OCI-M1 (cell line): Measurements from ENCODE around the gene RPAIN.

Experiments used
- DNase-seq: peaks from one replicate; lab custom pipeline; 2025; lab: John Stamatoyannopoulos, UW

RPAIN gene, protein sequence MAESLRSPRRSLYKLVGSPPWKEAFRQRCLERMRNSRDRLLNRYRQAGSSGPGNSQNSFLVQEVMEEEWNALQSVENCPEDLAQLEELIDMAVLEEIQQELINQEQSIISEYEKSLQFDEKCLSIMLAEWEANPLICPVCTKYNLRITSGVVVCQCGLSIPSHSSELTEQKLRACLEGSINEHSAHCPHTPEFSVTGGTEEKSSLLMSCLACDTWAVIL

DNA sequence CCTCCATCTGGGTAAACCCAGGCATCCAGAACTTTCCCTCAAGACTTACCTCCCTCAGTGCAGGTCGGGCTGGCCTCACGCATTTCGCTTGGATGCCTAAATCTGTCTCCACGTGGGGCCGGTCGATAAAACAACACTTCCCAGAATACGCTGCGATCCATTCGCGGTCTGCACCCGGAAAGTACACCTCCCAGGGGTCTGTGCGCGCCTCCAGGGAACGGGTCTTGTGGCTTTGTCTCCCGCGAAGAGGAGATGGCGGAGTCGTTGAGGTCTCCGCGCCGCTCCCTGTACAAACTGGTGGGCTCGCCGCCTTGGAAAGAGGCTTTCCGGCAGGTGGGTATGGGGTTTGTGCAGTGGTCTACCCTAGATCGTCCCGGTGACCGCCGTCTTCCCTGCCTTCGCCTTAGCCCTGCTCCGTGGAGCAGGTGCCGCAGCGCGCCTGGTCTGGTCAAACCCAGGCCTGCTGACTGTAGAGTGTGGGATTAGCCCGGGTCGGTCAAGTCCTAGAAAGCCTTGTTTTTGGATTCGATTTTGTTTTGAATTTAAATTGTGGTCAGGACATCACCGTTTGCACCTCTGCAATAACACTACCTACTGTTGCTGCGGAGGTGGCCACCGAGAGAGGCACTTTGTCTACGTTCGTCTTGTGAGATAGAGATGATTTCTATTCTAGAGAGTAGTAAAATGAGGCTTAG lies at the start of gene RPAIN:
Gene RPAIN (plus strand): TSS at position 224 of the 695 bp plus-strand sequence. CDS start 29 bp downstream, at position 253.
- peak; percentile 98 for DNase-seq

DNA sequence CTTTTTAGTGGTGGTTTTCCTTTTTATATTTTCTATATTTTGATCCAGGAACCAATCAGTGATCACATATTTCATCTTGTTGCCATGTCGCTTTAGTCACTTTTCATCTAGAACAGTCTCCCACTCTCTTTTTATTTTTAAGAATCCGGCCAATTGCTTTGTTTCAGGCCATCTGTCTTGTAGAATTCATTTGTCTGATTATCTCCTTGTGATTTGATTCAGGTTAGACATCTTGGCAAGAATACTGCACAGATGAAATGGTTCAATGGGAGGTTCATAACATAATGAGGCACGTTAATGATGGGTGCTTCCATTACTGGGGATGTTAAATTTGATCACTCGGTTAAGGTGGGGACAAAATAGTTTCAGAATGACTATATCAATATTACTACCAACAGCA lies 49.6 kb upstream of the RPAIN start:
- no peak for DNase-seq

- DNase-seq: no peak
These were observed 46.9 kb upstream of the RPAIN start for GRCh38 chr17:5373112-5373511.

GRCh38 chr17:5378566-5379207 lies 41.3 kb upstream of the RPAIN start:
- peak; percentile 33 for DNase-seq

- DNase-seq: no peak
These were observed 40.5 kb upstream of the RPAIN start for GRCh38 chr17:5379351-5380107.

DNA sequence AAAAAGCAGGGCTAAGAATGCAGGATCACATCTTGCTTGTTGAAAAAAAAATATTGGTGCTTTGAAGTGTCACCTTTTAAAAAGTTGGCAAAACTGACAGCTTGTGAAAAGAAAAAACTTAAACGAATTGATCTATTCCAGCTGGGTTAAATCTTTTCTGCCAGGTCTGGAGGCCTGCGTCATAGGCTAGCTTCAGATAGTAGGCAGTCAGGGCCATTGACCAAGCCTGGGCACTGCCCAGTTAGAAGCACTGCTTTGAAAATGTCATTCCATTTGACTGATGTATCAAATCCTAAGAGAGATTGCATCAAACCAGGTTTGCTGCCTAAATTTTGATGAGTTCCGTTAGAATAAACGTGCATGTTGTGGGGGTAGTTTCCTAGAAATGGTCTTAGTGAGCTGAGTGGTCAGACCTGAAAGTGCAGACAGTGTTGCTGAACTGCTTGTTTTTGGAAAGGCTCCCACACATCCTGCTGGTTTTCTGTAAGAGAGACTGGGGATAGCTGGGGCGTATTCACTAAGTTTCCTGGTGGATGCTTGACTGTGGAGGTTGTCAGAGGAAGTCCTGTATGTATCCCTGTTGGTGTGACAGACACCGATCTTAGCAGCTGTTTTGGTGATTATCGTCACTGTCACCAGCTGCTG lies 39.4 kb upstream of the RPAIN start:
- no peak for DNase-seq

GRCh38 chr17:5381542-5381941 lies 38.4 kb upstream of the RPAIN start:
- DNase-seq: no peak

- DNase-seq: no peak
These were observed 28.3 kb upstream of the RPAIN start for GRCh38 chr17:5391678-5392077.

DNA sequence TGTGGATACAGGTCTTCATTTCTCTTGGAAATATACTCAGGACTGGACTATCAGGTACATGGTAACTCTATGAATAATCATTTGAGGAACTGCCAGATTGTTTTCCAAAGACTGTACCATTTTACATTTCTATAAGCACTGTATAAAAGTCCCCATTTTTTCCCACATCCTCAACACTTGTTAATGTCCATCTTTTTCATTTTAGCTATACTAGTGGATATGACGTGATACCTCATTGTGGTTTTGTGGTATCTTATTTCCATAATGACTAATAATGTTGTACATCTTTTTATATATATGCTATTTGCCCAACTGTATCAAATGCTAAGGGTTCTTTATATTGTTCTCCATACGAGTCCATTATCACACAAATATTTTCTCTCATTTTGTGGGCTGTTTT lies 23.4 kb upstream of the RPAIN start:
- DNase-seq: no peak

DNA sequence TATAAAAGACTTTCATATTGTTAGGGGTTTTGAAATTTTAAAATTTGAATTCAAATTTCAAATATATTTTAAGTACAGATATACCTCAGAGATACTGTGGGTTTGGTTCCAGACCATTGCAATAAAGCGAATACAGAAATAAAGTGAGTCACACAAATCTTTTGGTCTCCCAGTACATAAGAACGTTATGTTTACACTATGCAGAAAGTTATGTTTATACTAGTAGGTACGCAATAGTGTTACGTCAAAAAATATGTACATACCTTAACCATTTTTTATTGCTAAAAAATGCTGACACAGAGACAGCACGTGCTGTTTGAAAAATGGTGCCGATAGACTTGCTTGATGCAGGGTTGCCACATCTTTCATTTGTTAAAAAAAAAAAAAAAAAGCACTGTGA lies 20.2 kb upstream of the RPAIN start:
- no peak for DNase-seq

DNA sequence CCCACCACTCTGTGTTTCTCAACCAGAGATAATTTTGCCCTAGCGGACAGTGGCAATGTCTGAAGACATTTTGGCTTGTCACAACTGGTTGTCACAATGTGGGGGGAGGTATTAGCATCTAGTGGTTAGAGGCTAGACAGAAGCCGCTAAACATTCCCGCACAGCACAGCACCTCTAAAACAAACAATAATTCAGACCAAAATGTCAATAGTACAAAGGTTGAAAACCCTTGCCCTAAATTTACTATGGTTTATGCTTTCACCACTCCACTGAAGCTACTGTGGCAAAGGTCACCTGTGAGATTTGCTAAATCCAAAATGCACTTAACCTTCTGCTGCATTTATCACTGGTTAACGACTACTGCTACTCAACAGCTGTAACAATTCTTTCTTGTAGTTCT lies 14.6 kb upstream of the RPAIN start:
- DNase-seq: no peak

DNA sequence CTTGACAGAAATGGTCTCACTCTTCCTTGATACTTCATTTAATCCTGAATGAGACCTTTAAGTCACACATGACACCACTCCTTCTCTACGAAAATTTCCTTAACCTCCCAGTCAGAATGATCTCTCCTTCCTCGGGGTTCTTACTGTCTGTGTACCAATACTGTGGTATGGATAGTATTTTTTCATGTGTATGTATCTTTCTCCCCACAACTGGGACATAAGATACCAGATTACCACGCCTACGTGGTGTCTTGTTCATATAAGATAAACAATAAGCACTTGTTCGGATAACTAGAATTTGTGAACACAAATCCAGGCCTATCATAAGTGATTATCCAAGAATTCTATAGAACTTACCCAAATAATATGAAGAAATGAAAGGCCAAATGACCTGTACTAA lies 11.8 kb upstream of the RPAIN start:
- DNase-seq: no peak

- DNase-seq: no peak
These were observed 9.2 kb upstream of the RPAIN start for GRCh38 chr17:5410594-5411272.

DNA sequence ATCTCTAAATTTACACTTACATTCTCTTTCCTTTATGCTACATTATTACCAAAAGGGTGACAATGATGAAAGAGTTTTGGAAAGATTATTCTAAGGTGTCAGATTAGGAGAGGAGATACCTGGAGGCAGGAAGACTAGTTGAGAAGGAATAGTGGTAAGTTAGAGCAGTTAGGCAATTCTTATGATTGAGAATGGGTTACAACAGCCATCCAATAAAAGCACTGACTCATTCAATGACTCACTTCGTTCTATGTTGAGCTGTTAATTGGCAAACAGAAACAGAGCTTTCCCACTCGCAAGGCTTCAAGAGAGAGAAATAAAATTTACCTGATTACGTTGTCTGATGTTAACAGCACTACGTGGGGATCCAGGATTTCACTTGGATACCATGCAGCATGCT lies 6.3 kb upstream of the RPAIN start:
- peak; percentile 43 for DNase-seq

DNA sequence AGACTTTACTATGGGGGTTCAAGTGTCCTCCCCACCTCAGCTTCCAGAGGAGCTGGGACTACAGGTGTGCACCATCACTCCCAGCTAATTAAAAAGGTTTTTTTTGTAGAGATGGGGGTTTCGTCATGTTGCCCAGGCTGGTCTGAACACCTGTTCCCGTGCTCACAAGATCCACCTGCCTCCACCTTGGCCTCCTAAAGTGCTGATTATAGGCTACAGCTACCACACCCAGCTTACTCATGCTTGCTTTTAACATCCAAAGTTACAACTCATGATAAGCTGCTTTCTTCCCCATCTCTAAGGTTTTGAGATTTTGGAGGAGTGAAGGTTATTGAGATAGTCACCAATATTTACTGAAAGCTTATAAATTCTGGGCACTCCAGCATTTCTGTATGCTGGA lies 3.1 kb upstream of the RPAIN start:
- DNase-seq: no peak

DNA sequence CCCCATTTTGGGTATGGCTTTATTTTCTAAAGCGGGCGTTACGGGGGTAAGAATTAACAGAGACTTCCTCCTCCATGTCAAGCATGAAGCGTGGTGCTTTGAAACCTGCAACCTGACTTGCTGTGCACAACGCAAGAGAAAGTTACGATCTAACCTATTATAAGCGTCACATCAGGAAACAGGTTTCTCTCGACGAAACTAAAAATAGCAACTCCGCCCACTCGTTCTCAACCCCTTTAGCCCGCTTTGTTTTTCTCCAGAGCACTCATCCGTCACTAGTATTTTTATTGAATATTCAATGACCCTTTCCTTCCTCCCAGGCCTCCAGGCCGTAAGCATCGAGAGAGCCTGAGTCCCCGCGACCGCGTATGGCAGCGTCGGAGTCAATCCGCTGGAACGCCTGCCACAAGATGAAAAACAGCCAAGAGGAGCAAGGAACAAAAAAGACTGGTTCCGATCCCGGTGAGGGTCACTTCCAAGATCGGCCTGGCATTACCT lies 1.1 kb upstream of the RPAIN start:
- peak; percentile 80 for DNase-seq

DNA sequence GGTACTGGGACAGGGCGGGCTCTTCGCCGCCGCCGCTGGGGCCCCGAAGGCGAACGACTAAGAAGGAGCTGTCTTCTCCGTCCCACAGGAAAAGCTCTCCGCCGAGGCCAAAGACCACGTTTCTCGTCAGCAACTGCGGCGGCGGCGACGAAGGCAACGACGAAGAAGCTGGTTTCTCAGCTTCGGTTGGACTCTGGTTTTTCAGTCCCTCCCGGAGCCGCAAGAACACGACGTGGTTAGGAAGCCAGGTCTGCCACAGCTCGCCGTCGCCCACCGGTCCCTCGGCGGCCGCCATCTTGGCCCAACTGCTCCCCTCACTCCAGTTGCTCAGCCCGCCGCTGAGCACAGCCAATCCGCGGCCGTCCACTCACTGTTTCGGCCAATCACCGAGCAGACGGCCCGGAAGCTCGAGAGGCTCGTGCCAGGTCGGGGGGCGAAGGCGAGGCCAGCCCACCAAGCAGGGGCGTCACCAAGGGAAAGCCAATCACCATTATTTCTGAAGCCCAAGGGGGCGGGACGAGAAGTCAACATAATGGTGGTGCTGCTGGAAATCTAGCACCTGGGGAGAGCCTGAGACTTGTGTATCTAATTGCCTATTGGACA lies 525 bp upstream of the RPAIN start, which contains the start of gene NUP88:
Gene NUP88 (minus strand): TSS at position 307 of the 603 bp plus-strand sequence. CDS start 12 bp downstream, at position 295.
- DNase-seq: peak; percentile 99

DNA sequence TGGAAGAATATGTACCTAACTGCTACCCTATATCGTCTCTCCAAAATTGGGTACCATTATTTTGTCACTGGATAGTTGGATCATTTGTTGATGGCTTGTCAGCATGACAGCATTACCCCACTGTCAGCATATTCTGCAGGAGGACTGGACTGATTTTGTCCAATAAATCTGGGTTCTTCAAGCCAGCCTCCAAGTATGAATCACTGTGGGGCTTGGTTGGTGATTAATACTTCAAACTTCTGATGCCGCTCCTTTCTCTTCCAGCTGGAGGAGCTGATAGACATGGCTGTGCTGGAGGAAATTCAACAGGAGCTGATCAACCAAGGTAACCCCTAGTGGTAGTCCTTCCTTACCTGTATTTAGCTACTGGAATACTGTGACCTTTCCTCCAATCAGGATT lies 2.5 kb downstream of the RPAIN start:
- no peak for DNase-seq

GRCh38 chr17:5424909-5425308 lies 4.9 kb downstream of the RPAIN start:
- DNase-seq: no peak

DNA sequence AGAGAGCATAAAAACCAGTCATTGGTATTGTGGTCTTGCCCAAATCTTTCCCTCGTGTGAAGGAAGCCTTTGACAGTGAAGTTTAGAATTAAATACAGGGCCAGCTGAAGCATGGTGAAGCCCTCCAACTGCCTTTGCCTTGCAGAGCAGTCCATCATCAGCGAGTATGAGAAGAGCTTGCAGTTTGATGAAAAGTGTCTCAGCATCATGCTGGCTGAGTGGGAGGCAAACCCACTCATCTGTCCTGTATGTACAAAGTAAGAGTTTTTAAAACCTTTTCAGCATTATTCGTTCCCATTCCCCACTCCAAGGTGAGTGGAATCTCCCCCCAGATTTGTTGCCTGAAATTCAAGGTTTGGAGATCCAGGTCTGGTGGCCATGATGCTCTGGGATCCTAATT lies 5.8 kb downstream of the RPAIN start:
- DNase-seq: no peak
